HCT116 (cell line): ENCODE data around the gene SAMHD1.

ENCODE experiments used
- CEBPB ChIP-seq: IDR thresholded peaks from 2 replicates; pipeline ENCODE4 v1.6.1; 2012; ENCODE audit warnings: low read depth
- CTCF ChIP-seq, 3 experiments: fragments of 200-600 bp in 1 of 3; sonication (generic) in 1 of 3; IDR thresholded peaks in 2 of 3; conservative IDR thresholded peaks in 1 of 3; 2 replicates each; pipeline ENCODE4 v1.5.1; 2012 to 2017; ENCODE audit warnings: low read depth in 2 of 3, low read length in 2 of 3, antibody characterized with exemption in 1 of 3, borderline replicate concordance in 1 of 3, control low read depth in 1 of 3, mild to moderate bottlenecking in 1 of 3, mixed read lengths in 1 of 3, mixed run types in 1 of 3, moderate library complexity in 1 of 3; ENCODE audit not compliant: insufficient read depth in 1 of 3
- EZH2 ChIP-seq: fragments of 200-600 bp; sonication (generic); IDR thresholded peaks from 2 replicates; pipeline ENCODE4 v1.6.1; 2017; ENCODE audit warnings: antibody characterized with exemption, mixed run types
- FOSL1 ChIP-seq: IDR thresholded peaks from 2 replicates; pipeline ENCODE4 v1.6.1; 2012; ENCODE audit warnings: low read depth
- MAX ChIP-seq: IDR thresholded peaks from 2 replicates; pipeline ENCODE4 v1.6.1; 2012
- POLR2A ChIP-seq: IDR thresholded peaks from 2 replicates; pipeline ENCODE4 v1.7.0; 2011; ENCODE audit warnings: borderline replicate concordance; ENCODE audit not compliant: insufficient read depth, insufficient read length; ENCODE audit errors: extremely low read depth
- POLR2AphosphoS5 ChIP-seq: IDR thresholded peaks from 2 replicates; pipeline ENCODE4 v1.6.1; 2011; ENCODE audit warnings: mild to moderate bottlenecking, low read depth, low read length, moderate library complexity
- REST ChIP-seq: IDR thresholded peaks from 2 replicates; pipeline ENCODE4 v1.6.1; 2012; ENCODE audit warnings: low read depth
- SIN3A ChIP-seq: IDR thresholded peaks from 2 replicates; pipeline ENCODE4 v1.6.1; 2012; ENCODE audit warnings: low read depth

DNA sequence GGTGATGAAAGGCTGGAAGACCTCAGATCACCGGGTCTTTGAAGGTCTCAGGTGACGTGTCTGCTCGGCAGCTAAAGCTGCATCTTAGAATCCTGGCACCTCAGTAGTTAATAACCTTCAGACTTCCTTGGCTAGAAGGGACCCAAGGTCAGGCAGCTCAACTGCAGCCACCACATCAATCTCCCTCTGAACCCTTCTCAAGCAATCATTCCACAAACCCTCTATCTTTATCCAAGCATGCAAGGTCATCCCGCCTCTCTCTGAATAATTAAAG is 92.3 kb downstream of the SAMHD1 start:
- TF ChIP-seq POLR2AphosphoS5, result no peak
- no peak for TF ChIP-seq POLR2A
- no peak for TF ChIP-seq CTCF (IDR thresholded peaks at IDR 0.05 in 2 of 3, conservative IDR thresholded peaks at IDR 0.05 in 1 of 3; ENCODE audit: borderline replicate concordance in 1 of 3, insufficient read depth in 1 of 3, low read depth in 2 of 3, low read length in 2 of 3)
- TF ChIP-seq REST, result no peak
- TF ChIP-seq FOSL1, result no peak
- TF ChIP-seq MAX, result no peak
- TF ChIP-seq EZH2, result no peak
- TF ChIP-seq CEBPB, result no peak
- no peak for TF ChIP-seq SIN3A
